NCI-H226 (cell line): ENCODE results near the gene DHRS3.

ENCODE experiments used
- DNase-seq: peaks from one replicate; pipeline ENCODE4 v3.0.0-alpha.2; 2015

DHRS3 gene

GRCh38 chr1:12637693-12638092, 19.7 kb upstream of the DHRS3 start:
- DNase-seq, result no peak

- peak; percentile 100 for DNase-seq
Measured at GRCh38 chr1:12636098-12636950, 18.3 kb upstream of the DHRS3 start.

- peak; percentile 31 for DNase-seq
Measured at GRCh38 chr1:12634696-12635202, 16.7 kb upstream of the DHRS3 start.

GRCh38 chr1:12634156-12634555, 16.1 kb upstream of the DHRS3 start:
- no peak for DNase-seq

- no peak for DNase-seq
Measured at GRCh38 chr1:12631571-12631970, 13.6 kb upstream of the DHRS3 start.

GRCh38 chr1:12630946-12631530, 13.0 kb upstream of the DHRS3 start:
- no peak for DNase-seq

GRCh38 chr1:12629985-12630760, 12.2 kb upstream of the DHRS3 start:
- no peak for DNase-seq

GRCh38 chr1:12629511-12629956, 11.5 kb upstream of the DHRS3 start:
- DNase-seq, result no peak

- no peak for DNase-seq
Measured at GRCh38 chr1:12627296-12627695, 9.3 kb upstream of the DHRS3 start.

GRCh38 chr1:12626888-12627287, 8.9 kb upstream of the DHRS3 start:
- DNase-seq, result no peak

GRCh38 chr1:12625276-12625675, 7.3 kb upstream of the DHRS3 start:
- DNase-seq, result no peak

- DNase-seq, result no peak
Measured at GRCh38 chr1:12622506-12622905, 4.5 kb upstream of the DHRS3 start.

GRCh38 chr1:12621346-12622335, 3.6 kb upstream of the DHRS3 start:
- DNase-seq, result no peak

GRCh38 chr1:12620931-12621330, 2.9 kb upstream of the DHRS3 start:
- DNase-seq, result no peak

- no peak for DNase-seq
Measured at GRCh38 chr1:12620488-12620865, 2.5 kb upstream of the DHRS3 start.

GRCh38 chr1:12619792-12620487, 1.9 kb upstream of the DHRS3 start:
- peak; percentile 77 for DNase-seq

- peak; percentile 97 for DNase-seq
Measured at GRCh38 chr1:12618965-12619791, 1.2 kb upstream of the DHRS3 start.

- no peak for DNase-seq
Measured at GRCh38 chr1:12618661-12618964, 603 bp upstream of the DHRS3 start.

- peak; percentile 55 for DNase-seq
Measured at GRCh38 chr1:12617511-12617900, 504 bp downstream of the DHRS3 start.

GRCh38 chr1:12616709-12617373, 1.2 kb downstream of the DHRS3 start:
- peak; percentile 28 for DNase-seq
